Heart left ventricle (tissue), 16 donors: ENCODE data around the gene MROH8. TPM values are rescaled to one million over a fixed set of nuclear protein-coding genes. Genes with fewer than 3 reads are reported as not detected.

Experiments
- ATAC-seq, 4 donors: fragments of 200-7000 bp; cut with Tn5 transposase; one replicate each; pipeline ENCODE4 v1.9.1; 2020 to 2022; ENCODE audit warnings: moderate library complexity in 4 of 4, mild to moderate bottlenecking in 3 of 4, moderate number of reproducible peaks in 1 of 4
- DNase-seq, 5 donors: peaks; one replicate each; pipeline ENCODE4 v3.0.0-alpha.2; 2020
- H3K27ac ChIP-seq, 12 donors: fragments of 200-600 bp; sonication (generic) in 4 of 12; one replicate each; pipeline versions ENCODE4 v1.5.0 to v1.8.0; 2016 to 2022; ENCODE audit warnings: mild to moderate bottlenecking in 2 of 12
- H3K27me3 ChIP-seq, 9 donors: fragments of 200-600 bp; sonication (generic) in 2 of 9; one replicate each; pipeline versions ENCODE4 v1.5.1 to v1.8.0; 2016 to 2022; ENCODE audit warnings: mild to moderate bottlenecking in 3 of 9
- H3K36me3 ChIP-seq, 9 donors: fragments of 200-600 bp; sonication (generic) in 2 of 9; one replicate each; pipeline versions ENCODE4 v1.5.0 to v1.8.0; 2018 to 2022; ENCODE audit warnings: mild to moderate bottlenecking in 2 of 9
- H3K4me1 ChIP-seq, 12 donors: fragments of 200-600 bp; sonication (generic) in 4 of 12; one replicate each; pipeline versions ENCODE4 v1.5.0 to v1.8.0; 2016 to 2022; ENCODE audit warnings: mild to moderate bottlenecking in 3 of 12
- H3K4me3 ChIP-seq, 12 donors: fragments of 200-600 bp; sonication (generic) in 4 of 12; one replicate each; pipeline versions ENCODE4 v1.5.0 to v1.8.0; 2017 to 2022; ENCODE audit warnings: mild to moderate bottlenecking in 9 of 12, moderate library complexity in 4 of 12
- H3K9me3 ChIP-seq, 12 donors: fragments of 200-600 bp; sonication (generic) in 4 of 12; one replicate each; pipeline versions ENCODE4 v1.5.0 to v1.8.0; 2016 to 2022; ENCODE audit warnings: mild to moderate bottlenecking in 1 of 12
- POLR2A ChIP-seq, 2 donors: fragments of 450-650 bp; IDR thresholded peaks; one replicate each; pipeline ENCODE4 v1.6.1; 2017; ENCODE audit warnings: antibody characterized with exemption in 2 of 2, mild to moderate bottlenecking in 2 of 2, moderate library complexity in 2 of 2
- WGBS, 4 donors: extraction: QIAGEN DNeasy Blood & Tissue Kit in 2 of 4; methylation state at CpG; one replicate each; pipeline versions ENCODE4 v1.1.5 to v1.1.7; 2013 to 2018; 5-methylcytosine and 5-hydroxymethylcytosine counted together
- intact Hi-C, 10 donors: fragments of 100-400 bp; cut with DNase I; formaldehyde crosslinking; loops; one replicate each; pipeline versions ENCODE4 v1.11.1 to v1.14.2; 2022
- polyA plus RNA-seq, 2 donors: library from polyadenylated mRNA; stranded (reverse); fragments of 200-250 nt; gene quantifications; one replicate each; pipeline ENCODE4 v1.2.3, GENCODE V29; 2013
- total RNA-seq, 9 donors: library from RNA; depleted of rRNA in 2 of 9; stranded (reverse); fragments of >200 nt in 2 of 9; fragmentation: NEBNext Ultra II Directional in 3 of 9; extraction: Animal tissue kit (Norgen Biotek cat#: 25700) in 3 of 9; gene quantifications; one replicate each; pipeline versions ENCODE4 v1.1.0 to v1.2.4, GENCODE V29; 2016 to 2023
- TF ChIP-seq, protein P1 (sequence below), 12 donors: fragments of 200-600 bp; sonication (generic) in 4 of 12; IDR thresholded peaks; one replicate each; pipeline versions ENCODE4 v1.5.0 to v1.8.0; 2018 to 2022; ENCODE audit warnings: antibody characterized with exemption in 12 of 12, mild to moderate bottlenecking in 5 of 12
- donor health status: ischemic (EF 13 %, LVEDD 7.1; RV severe dilation, severe dysfunction).
- donor health status: healthy with polysubstance abuse.
- donor health status: DM: no; HTN: yes; CAD: no.
- donor health status: DM: no; HTN: no; CAD: no.
- donor health status: ischemic (EF 25% LVEDD 6.9; RV normal size, moderate dysfunction).
- donor health status: ischemic (EF 25% LVEDD 5.7; RV mildly dilated, moderate dysfunction).
- donor health status: healthy.
- donor health status: DM: yes; HTN: yes; CAD: no.
- donor health status: ischemic (EF 35%, LVEDD 5.7; RV mildly dilated, moderate dysfunction).
- donor health status: nonischemic (EF 11% LVEDD 7.7; RV severe dilation, severe dysfunction).
- donor health status: DM: yes; HTN: yes; CAD: no.
- donor health status: PGD.
- donor health status: ischemic (EF 29% LVEDD 5.4; RV normal size, mild dysfunction).
- donor health status: nonischemic (EF 23%, LVEDD 6.1; RV moderate dilation, normal function).

The MROH8 gene
- total and polyA plus RNA-seq, 11 donors = 1.4 to 8.1 (median 5.2) TPM

- H3K4me3 ChIP-seq = no peak overlapping the region
- TF ChIP-seq, protein P1, sequence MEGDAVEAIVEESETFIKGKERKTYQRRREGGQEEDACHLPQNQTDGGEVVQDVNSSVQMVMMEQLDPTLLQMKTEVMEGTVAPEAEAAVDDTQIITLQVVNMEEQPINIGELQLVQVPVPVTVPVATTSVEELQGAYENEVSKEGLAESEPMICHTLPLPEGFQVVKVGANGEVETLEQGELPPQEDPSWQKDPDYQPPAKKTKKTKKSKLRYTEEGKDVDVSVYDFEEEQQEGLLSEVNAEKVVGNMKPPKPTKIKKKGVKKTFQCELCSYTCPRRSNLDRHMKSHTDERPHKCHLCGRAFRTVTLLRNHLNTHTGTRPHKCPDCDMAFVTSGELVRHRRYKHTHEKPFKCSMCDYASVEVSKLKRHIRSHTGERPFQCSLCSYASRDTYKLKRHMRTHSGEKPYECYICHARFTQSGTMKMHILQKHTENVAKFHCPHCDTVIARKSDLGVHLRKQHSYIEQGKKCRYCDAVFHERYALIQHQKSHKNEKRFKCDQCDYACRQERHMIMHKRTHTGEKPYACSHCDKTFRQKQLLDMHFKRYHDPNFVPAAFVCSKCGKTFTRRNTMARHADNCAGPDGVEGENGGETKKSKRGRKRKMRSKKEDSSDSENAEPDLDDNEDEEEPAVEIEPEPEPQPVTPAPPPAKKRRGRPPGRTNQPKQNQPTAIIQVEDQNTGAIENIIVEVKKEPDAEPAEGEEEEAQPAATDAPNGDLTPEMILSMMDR (IDR thresholded peaks at IDR 0.05) = no peak
- TF ChIP-seq POLR2A (IDR thresholded peaks at IDR 0.05) = no peak
- no peak for DNase-seq
- ATAC-seq = no peak
- H3K36me3 ChIP-seq = peaks cover 0 to 97% (median 71%) of the 10 kb centered on the region in 9 donors
- H3K4me1 ChIP-seq = peaks cover 0 to 12% (median 0%) of the 10 kb centered on the region in 12 donors
- no peaks in the 10 kb centered on the region for H3K27me3 ChIP-seq
- H3K27ac ChIP-seq = no peak overlapping the region
- intact Hi-C loops = loop anchor here in 3 of 10 donors (2.0 to 5.0 kb wide), 3 partner anchors 68 to 331 kb away; no protein-coding TSS in a partner anchor
- WGBS, 4 donors = 92 to 97% (median 95%) methylated on average over 13 of the region's 13 CpGs
- H3K9me3 ChIP-seq = no peaks in the 10 kb centered on the region
These were observed 21.8 kb upstream of the MROH8 start for GRCh38 chr20:37200926-37201826.

GRCh38 chr20:37200376-37200775 lies 21.0 kb upstream of the MROH8 start:
- Histone ChIP-seq H3K36me3 (peaks cover 0 to 89% (median 63%) of the 10 kb centered on the region in 9 donors), H3K27me3 (no peaks in the 10 kb centered on the region), H3K4me1 (peaks cover 0 to 13% (median under 1%) of the 10 kb centered on the region in 12 donors), H3K9me3 (no peaks in the 10 kb centered on the region), H3K27ac (no peak overlapping the region), H3K4me3 (no peak overlapping the region)
- ATAC-seq = no peak
- no peak for DNase-seq
- TF ChIP-seq, protein P1 (IDR thresholded peaks at IDR 0.05) = no peak
- TF ChIP-seq POLR2A (IDR thresholded peaks at IDR 0.05) = no peak
- intact Hi-C loops = loop anchor here in 3 of 10 donors (2.0 to 5.0 kb wide), 3 partner anchors 68 to 332 kb away; no protein-coding TSS in a partner anchor
- WGBS, 4 donors = 91 to 94% (median 93%) methylated on average over 4 of the region's 4 CpGs

DNA sequence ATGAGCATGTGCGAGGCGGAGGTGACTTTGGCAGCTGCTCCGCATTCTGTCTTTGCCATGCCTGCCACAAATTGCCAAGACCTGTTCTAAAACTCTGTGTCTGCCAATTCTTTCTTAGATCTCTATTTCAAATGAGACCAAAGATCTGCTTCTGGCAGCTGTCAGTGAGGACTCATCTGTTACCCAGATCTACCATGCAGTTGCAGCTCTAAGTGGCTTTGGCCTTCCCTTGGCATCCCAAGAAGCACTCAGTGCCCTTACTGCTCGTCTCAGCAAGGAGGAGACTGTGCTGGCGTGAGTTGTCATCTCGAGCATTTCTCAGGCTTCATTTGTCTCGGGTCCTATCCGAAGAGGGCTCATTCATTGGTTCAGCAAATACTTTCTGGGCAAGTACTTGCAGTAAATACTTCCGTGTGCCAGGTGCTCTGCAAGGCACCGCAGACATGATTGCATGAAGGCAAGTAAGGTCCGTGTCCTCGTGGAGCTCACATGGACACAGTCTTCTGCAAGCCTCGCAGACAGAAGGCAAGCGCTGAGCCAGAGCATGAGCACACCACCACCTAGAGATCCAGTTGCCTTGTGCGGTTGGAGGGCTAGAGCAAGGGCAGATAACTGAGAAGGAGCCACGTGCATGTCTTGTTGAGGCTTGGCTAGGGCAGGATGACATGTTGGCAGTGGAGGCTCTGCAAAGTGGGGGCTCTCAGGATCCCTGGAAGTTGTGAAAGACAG lies 19.7 kb upstream of the MROH8 start:
- peaks cover 0 to 23% (median 6%) of the 10 kb centered on the region in 12 donors for H3K4me1 ChIP-seq

More for the DNA sequence above, 19.7 kb upstream of the MROH8 start:
- intact Hi-C loops = loop anchor here in 7 of 10 donors (5.0 to 10.0 kb wide), 3 partner anchors 186 to 338 kb away; no protein-coding TSS in a partner anchor
- Histone ChIP-seq H3K27me3 (no peaks in the 10 kb centered on the region), H3K9me3 (no peaks in the 10 kb centered on the region), H3K4me3 (no peak overlapping the region), H3K36me3 (peaks cover 0 to 76% (median 50%) of the 10 kb centered on the region in 9 donors), H3K27ac (no peak overlapping the region)
- DNase-seq = no peak
- 70 to 85% (median 82%) methylated on average over 15 to 16 of the region's 16 CpGs for WGBS, 4 donors
- no peak for TF ChIP-seq POLR2A (IDR thresholded peaks at IDR 0.05)
- TF ChIP-seq, protein P1 (IDR thresholded peaks at IDR 0.05) = no peak
- no peak for ATAC-seq
